ENCODE measurements around the gene GARIN3.

GRCh38 chr5:157142317-157143126, 23.5 kb downstream of the GARIN3 start, which contains the start of gene MED7:
- TF ChIP-seq CTCF (IDR thresholded peaks at IDR 0.05) (no peak), POLR2A (IDR thresholded peaks at IDR 0.05) (peak; percentile 45 to 86 (median 84))

All from body of pancreas (tissue), 4 donors.